Panc1 (cell line): ENCODE measurements around the gene PPM1F. TPM values are rescaled to one million over a fixed set of nuclear protein-coding genes. Genes with fewer than 3 reads are reported as not detected.
A peak's percentile ranks its signal among the peaks of the same experiment; 100 is the strongest.

ENCODE experiments used
- ATAC-seq: fragments of 200-7000 bp; cut with Tn5 transposase; 2 replicates; pipeline ENCODE4 v1.9.1; 2020; ENCODE audit warnings: mild to moderate bottlenecking, moderate library complexity
- BruUV-seq: library from RNA; stranded (reverse); fragments of 400-500 nt; replicated peaks from 2 replicates; lab custom pipeline; 2021; lab: Mats Ljungman, UMichigan
- CTCF ChIA-PET: fragments of 300-600 bp; sonication (Branson Sonifier 250); formaldehyde crosslinking; loops from one replicate; lab custom pipeline; 2022; ENCODE audit warnings: antibody characterized with exemption; lab: Charles Lee
- POLR2A ChIA-PET: fragments of 300-600 bp; sonication (Branson Sonifier 250); formaldehyde crosslinking; loops from one replicate; lab custom pipeline; 2022; ENCODE audit warnings: antibody characterized with exemption; lab: Charles Lee
- DNase-seq: peaks from one replicate; pipeline ENCODE4 v3.0.0-alpha.2; 2010; ENCODE audit warnings: low read depth, low spot score
- H3K27ac ChIP-seq: 2 replicates; pipeline ENCODE4 v1.5.1; 2011; ENCODE audit warnings: mild to moderate bottlenecking, low read length, inconsistent platforms
- H3K27me3 ChIP-seq: fragments of 200-500 bp; sonication (Bioruptor generic); 2 replicates; pipeline ENCODE4 v1.6.0; 2014; ENCODE audit warnings: low read length, inconsistent platforms; ENCODE audit not compliant: control insufficient read depth, insufficient read depth
- H3K36me3 ChIP-seq: fragments of 200-500 bp; sonication (Bioruptor generic); 2 replicates; pipeline ENCODE4 v1.5.1; 2014; ENCODE audit warnings: inconsistent platforms, mild to moderate bottlenecking, low read length, moderate library complexity; ENCODE audit not compliant: control insufficient read depth, insufficient read depth
- H3K4me1 ChIP-seq: 2 replicates; pipeline ENCODE4 v1.5.1; 2011; ENCODE audit warnings: inconsistent platforms, mild to moderate bottlenecking, low read length, moderate library complexity; ENCODE audit not compliant: control insufficient read depth, insufficient read depth
- H3K4me3 ChIP-seq, 2 experiments: 2 replicates each; pipeline ENCODE4 v1.5.1; 2011 to 2012; ENCODE audit warnings: low read depth in 2 of 2, low read length in 2 of 2, mild to moderate bottlenecking in 2 of 2, inconsistent platforms in 1 of 2, moderate library complexity in 1 of 2
- H3K9me3 ChIP-seq: fragments of 200-500 bp; sonication (Bioruptor generic); 2 replicates; pipeline ENCODE4 v1.5.1; 2014; ENCODE audit warnings: low read depth, mild to moderate bottlenecking, inconsistent platforms, low read length, moderate library complexity; ENCODE audit not compliant: control insufficient read depth, insufficient read depth
- POLR2AphosphoS5 ChIP-seq: IDR thresholded peaks from 2 replicates; pipeline ENCODE4 v1.6.1; 2012; ENCODE audit warnings: mild to moderate bottlenecking, low read depth, low read length, moderate library complexity
- REST ChIP-seq, 2 experiments: IDR thresholded peaks; 2 replicates each; pipeline ENCODE4 v1.6.1; 2011 to 2012; ENCODE audit warnings: low read depth in 2 of 2, control low read depth in 1 of 2, low read length in 1 of 2, mild to moderate bottlenecking in 1 of 2, moderate library complexity in 1 of 2; ENCODE audit not compliant: insufficient read depth in 1 of 2
- SIN3A ChIP-seq: IDR thresholded peaks from 2 replicates; pipeline ENCODE4 v1.6.1; 2012; ENCODE audit warnings: low read depth, mild to moderate bottlenecking, low read length, moderate library complexity, borderline replicate concordance; ENCODE audit not compliant: insufficient read depth
- TCF7L2 ChIP-seq: IDR thresholded peaks from 2 replicates; pipeline ENCODE4 v1.6.1; 2011; ENCODE audit warnings: mild to moderate bottlenecking, low read depth, low read length, inconsistent platforms
- in situ Hi-C: cut with HindIII; loops from 2 replicates; pipeline ENCODE4 v1.10.0; 2016; ENCODE audit warnings: low sequenced_read_pairs, low pct_unique_long_range_greater_than_20kb
- intact Hi-C: fragments of 100-400 bp; cut with micrococcal nuclease; formaldehyde crosslinking; loops from one replicate; pipeline ENCODE4 v1.10.0; 2022; ENCODE audit not compliant: unreplicated experiment
- total RNA-seq: library from RNA; stranded (reverse); gene quantifications from one replicate; pipeline ENCODE4 v1.2.1, GENCODE V29; 2021; ENCODE audit not compliant: unreplicated experiment
- TF ChIP-seq, protein P1 (sequence below): fragments of 450-650 bp; IDR thresholded peaks from 2 replicates; pipeline ENCODE4 v1.5.1; 2017; ENCODE audit warnings: mild to moderate bottlenecking

PPM1F gene
- total RNA-seq, 1 experiment from 2014 or later: 28.9 TPM

DNA sequence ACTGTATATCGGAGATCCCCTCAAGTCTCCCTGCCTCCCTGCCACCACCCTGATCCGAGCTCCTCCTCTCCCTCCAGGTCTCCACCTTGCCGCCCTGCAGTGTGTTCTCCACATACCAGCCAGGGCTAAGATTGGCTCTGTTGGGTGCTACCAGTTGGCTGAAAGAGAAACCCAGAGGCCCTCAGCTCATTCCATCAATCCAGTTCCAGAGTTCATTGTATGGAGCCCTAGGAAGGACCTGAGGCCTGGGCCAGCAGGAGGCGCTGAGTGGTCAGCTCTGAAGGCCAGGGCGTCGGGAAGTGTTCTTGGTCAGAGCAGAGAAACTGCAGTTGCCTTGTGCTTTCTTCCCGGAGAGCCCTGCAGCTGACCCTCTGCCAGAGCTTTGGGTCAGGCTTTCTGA, 32.1 kb upstream of the PPM1F start:
- ChIA-PET CTCF (no interaction called here), POLR2A (no interaction called here)
- intact Hi-C loops: no loop called here
- TF ChIP-seq TCF7L2: no peak
- TF ChIP-seq REST (IDR thresholded peaks at IDR 0.05; ENCODE audit: insufficient read depth in 1 of 2, low read depth in 2 of 2, low read length in 1 of 2): no peak
- no peak for TF ChIP-seq POLR2AphosphoS5
- TF ChIP-seq, protein P1, sequence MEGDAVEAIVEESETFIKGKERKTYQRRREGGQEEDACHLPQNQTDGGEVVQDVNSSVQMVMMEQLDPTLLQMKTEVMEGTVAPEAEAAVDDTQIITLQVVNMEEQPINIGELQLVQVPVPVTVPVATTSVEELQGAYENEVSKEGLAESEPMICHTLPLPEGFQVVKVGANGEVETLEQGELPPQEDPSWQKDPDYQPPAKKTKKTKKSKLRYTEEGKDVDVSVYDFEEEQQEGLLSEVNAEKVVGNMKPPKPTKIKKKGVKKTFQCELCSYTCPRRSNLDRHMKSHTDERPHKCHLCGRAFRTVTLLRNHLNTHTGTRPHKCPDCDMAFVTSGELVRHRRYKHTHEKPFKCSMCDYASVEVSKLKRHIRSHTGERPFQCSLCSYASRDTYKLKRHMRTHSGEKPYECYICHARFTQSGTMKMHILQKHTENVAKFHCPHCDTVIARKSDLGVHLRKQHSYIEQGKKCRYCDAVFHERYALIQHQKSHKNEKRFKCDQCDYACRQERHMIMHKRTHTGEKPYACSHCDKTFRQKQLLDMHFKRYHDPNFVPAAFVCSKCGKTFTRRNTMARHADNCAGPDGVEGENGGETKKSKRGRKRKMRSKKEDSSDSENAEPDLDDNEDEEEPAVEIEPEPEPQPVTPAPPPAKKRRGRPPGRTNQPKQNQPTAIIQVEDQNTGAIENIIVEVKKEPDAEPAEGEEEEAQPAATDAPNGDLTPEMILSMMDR: no peak; the same call in 1 of the 2 replicates
- TF ChIP-seq SIN3A: no peak
- peaks cover 6% of the 10 kb centered on the region; the same call in 1 of the 2 replicates for H3K36me3 ChIP-seq
- BruUV-seq: no TSS peak
- peaks cover 2% of the 10 kb centered on the region; the same call in 1 of the 2 replicates for H3K4me1 ChIP-seq
- H3K9me3 ChIP-seq: no peaks in the 10 kb centered on the region
- ATAC-seq (peak; percentile 76), DNase-seq (no peak)
- H3K4me3 ChIP-seq: no peak overlapping the region
- in situ Hi-C loops: no loop called here
- no peak overlapping the region for H3K27ac ChIP-seq
- H3K27me3 ChIP-seq: no peaks in the 10 kb centered on the region

GRCh38 chr22:21982338-21982965, 29.8 kb upstream of the PPM1F start, which contains the start of gene TOP3B:
Gene TOP3B (minus strand): TSS chr22:21982787. CDS start chr22:21975709, 7,078 bp downstream.
- H3K27ac ChIP-seq: peak within 1 kb of the TSS; percentile 89
- ChIA-PET CTCF (no interaction called here), POLR2A (no interaction called here)
- TF ChIP-seq POLR2AphosphoS5: peak; percentile 83; the same call in 1 of the 2 replicates
- TF ChIP-seq REST (IDR thresholded peaks at IDR 0.05; ENCODE audit: insufficient read depth in 1 of 2, low read depth in 2 of 2, low read length in 1 of 2): peak; percentile 14 to 33; a peak in 1 of 4 replicates
- TF ChIP-seq SIN3A: 0 out of 2 replicates have a peak, but pooled peaks have one; percentile 59
- TF ChIP-seq, protein P1: no peak
- no peaks in the 10 kb centered on the region for H3K9me3 ChIP-seq
- peaks cover 2% of the 10 kb centered on the region; the same call in 1 of the 2 replicates for H3K4me1 ChIP-seq
- in situ Hi-C loops: no loop called here
- DNase-seq: no peak
- no peaks in the 10 kb centered on the region for H3K27me3 ChIP-seq
- intact Hi-C loops: no loop called here
- BruUV-seq: TSS peak; percentile 90
- peak within 1 kb of the TSS; percentile 89 to 96 for H3K4me3 ChIP-seq
- peak; percentile 91 for ATAC-seq
- peaks cover 6% of the 10 kb centered on the region; the same call in 1 of the 2 replicates for H3K36me3 ChIP-seq
